HepG2 (cell line): Measurements from ENCODE around the gene DCAF6. TPM values are rescaled to one million over a fixed set of nuclear protein-coding genes. Genes with fewer than 3 reads are reported as not detected.

Experiments used
- ARHGAP35 ChIP-seq: sonication (generic); formaldehyde crosslinking; IDR thresholded peaks from 2 replicates; pipeline ENCODE4 v1.9.0; 2022; ENCODE audit warnings: mild to moderate bottlenecking, inconsistent platforms, moderate library complexity, missing genetic modification reagents, borderline replicate concordance
- ARNT2 ChIP-seq: sonication (generic); formaldehyde crosslinking; IDR thresholded peaks from 2 replicates; pipeline ENCODE4 v1.8.0; 2022; ENCODE audit warnings: mild to moderate bottlenecking, low read depth, missing genetic modification reagents, moderate library complexity
- FOSL2 ChIP-seq: sonication (generic); formaldehyde crosslinking; IDR thresholded peaks from 2 replicates; pipeline ENCODE4 v1.4.0; 2020; ENCODE audit warnings: missing genetic modification reagents
- HOXA3 ChIP-seq: sonication (generic); formaldehyde crosslinking; IDR thresholded peaks from 2 replicates; pipeline ENCODE4 v1.5.0; 2020; ENCODE audit warnings: missing genetic modification reagents
- NFE2 ChIP-seq: sonication (generic); formaldehyde crosslinking; IDR thresholded peaks from 2 replicates; pipeline ENCODE4 v1.4.0; 2020; ENCODE audit warnings: missing genetic modification reagents
- PHF8 ChIP-seq: sonication (generic); formaldehyde crosslinking; IDR thresholded peaks from 2 replicates; pipeline ENCODE4 v1.5.0; 2020; ENCODE audit warnings: missing genetic modification reagents
- PPARG ChIP-seq: conservative IDR thresholded peaks from 2 replicates; pipeline ENCODE4 v1.6.1; 2016; ENCODE audit warnings: missing biosample characterization, missing genetic modification reagents
- RFX5 ChIP-seq: IDR thresholded peaks from 2 replicates; pipeline ENCODE4 v1.6.1; 2011; ENCODE audit warnings: low read depth, low read length, improper control_type of control experiment
- SP1 ChIP-seq, 2 experiments: fragments of 450-650 bp in 1 of 2; sonication (generic) in 1 of 2; formaldehyde crosslinking in 1 of 2; IDR thresholded peaks; 2 replicates each; pipeline versions ENCODE4 v1.4.0 to v1.6.1; 2016 to 2020; ENCODE audit warnings: missing genetic modification reagents in 1 of 2
- TCF7L2 ChIP-seq: IDR thresholded peaks from 2 replicates; pipeline ENCODE4 v1.6.1; 2011; ENCODE audit warnings: mild to moderate bottlenecking, low read depth, low read length, moderate library complexity
- TMF1 ChIP-seq: sonication (generic); formaldehyde crosslinking; IDR thresholded peaks from 2 replicates; pipeline ENCODE4 v1.8.1; 2022; ENCODE audit warnings: low read depth, missing genetic modification reagents
- TRAFD1 ChIP-seq: sonication (generic); formaldehyde crosslinking; IDR thresholded peaks from 2 replicates; pipeline ENCODE4 v1.5.1; 2020; ENCODE audit warnings: missing genetic modification reagents, mild to moderate bottlenecking, borderline replicate concordance
- ZBTB42 ChIP-seq: sonication (generic); formaldehyde crosslinking; IDR thresholded peaks from 2 replicates; pipeline ENCODE4 v1.5.0; 2020; ENCODE audit warnings: mild to moderate bottlenecking, missing genetic modification reagents
- ZFP37 ChIP-seq: sonication (generic); formaldehyde crosslinking; IDR thresholded peaks from 2 replicates; pipeline ENCODE4 v1.4.0; 2020; ENCODE audit warnings: missing genetic modification reagents, borderline replicate concordance
- ZNF136 ChIP-seq: sonication (generic); formaldehyde crosslinking; IDR thresholded peaks from 2 replicates; pipeline ENCODE4 v1.8.1; 2022; ENCODE audit warnings: low read depth, mild to moderate bottlenecking, moderate library complexity, missing genetic modification reagents
- ZNF407 ChIP-seq: sonication (generic); formaldehyde crosslinking; IDR thresholded peaks from one replicate; pipeline ENCODE4 v1.5.1; 2020; ENCODE audit warnings: mild to moderate bottlenecking, missing genetic modification reagents; ENCODE audit errors: not compliant biosample characterization
- ZNF430 ChIP-seq: sonication (generic); formaldehyde crosslinking; IDR thresholded peaks from 2 replicates; pipeline ENCODE4 v1.9.0; 2021; ENCODE audit warnings: mild to moderate bottlenecking, missing genetic modification reagents
- ZNF558 ChIP-seq: sonication (generic); formaldehyde crosslinking; IDR thresholded peaks from 2 replicates; pipeline ENCODE4 v1.9.0; 2022; ENCODE audit warnings: mild to moderate bottlenecking, missing genetic modification reagents, borderline replicate concordance
- ZNF570 ChIP-seq: sonication (generic); formaldehyde crosslinking; IDR thresholded peaks from 2 replicates; pipeline ENCODE4 v1.4.0; 2020; ENCODE audit warnings: mild to moderate bottlenecking, missing genetic modification reagents, borderline replicate concordance
- ZNF614 ChIP-seq: IDR thresholded peaks from 2 replicates; pipeline ENCODE4 v1.6.1; 2018; ENCODE audit warnings: missing biosample characterization, missing genetic modification reagents, inconsistent platforms, borderline replicate concordance
- polyA plus RNA-seq, 8 experiments: library from polyadenylated mRNA; depleted of rRNA in 3 of 8; stranded (reverse) in 7 of 8; unstranded in 1 of 8; fragments of >200 nt; fragmentation: Illumina TruSeq in 4 of 8; extraction: Trizol in 4 of 8; gene quantifications; 2 replicates each; pipeline versions ENCODE4 v1.2.1 to v1.2.3, GENCODE V29; 2011 to 2016; ENCODE audit warnings: low read depth in 4 of 8, missing spikeins in 1 of 8, mixed read lengths in 1 of 8; ENCODE audit not compliant: insufficient read depth in 1 of 8
- total RNA-seq, 5 experiments: library from RNA; depleted of rRNA; stranded (reverse); fragments of >200 nt; fragmentation: Illumina TruSeq; extraction: Trizol; gene quantifications; 2 replicates each; pipeline ENCODE4 v1.2.3, GENCODE V29; 2016; ENCODE audit warnings: low read depth in 1 of 5

Gene DCAF6
- total and polyA plus RNA-seq, 2 of the 13 experiments (the other 11 are each of a cell fraction or from before 2014, with no cell fraction given) = 24.7 to 33.7 TPM

- TF ChIP-seq ZNF407 (CRISPR knock-in tag) (no peak), ZNF570 (CRISPR knock-in tag) (no peak), FOSL2 (CRISPR knock-in tag) (no peak), TCF7L2 (no peak), SP1 (IDR thresholded peaks at IDR 0.05) (no peak), SP1 (CRISPR knock-in tag; IDR thresholded peaks at IDR 0.05) (no peak), ZNF430 (CRISPR knock-in tag) (no peak), NFE2 (CRISPR knock-in tag) (no peak), ZNF614 (no peak; the same call in 1 of the 2 replicates), TRAFD1 (CRISPR knock-in tag) (no peak; the same call in 1 of the 2 replicates), ZNF558 (CRISPR knock-in tag) (peak; percentile 3; the same call in 1 of the 2 replicates), HOXA3 (CRISPR knock-in tag) (no peak), TMF1 (CRISPR knock-in tag) (no peak), ARNT2 (CRISPR knock-in tag) (no peak; the same call in 1 of the 2 replicates), ZFP37 (CRISPR knock-in tag) (0 out of 2 replicates have a peak, but pooled peaks have one; percentile 39), RFX5 (peak; percentile 25; the same call in 1 of the 2 replicates), PHF8 (CRISPR knock-in tag) (peak; percentile 63), PPARG (CRISPR knock-in tag) (peak; percentile 73), ZBTB42 (CRISPR knock-in tag) (no peak), ARHGAP35 (CRISPR knock-in tag) (no peak; the same call in 1 of the 2 replicates), ZNF136 (CRISPR knock-in tag) (no peak)
Observed at GRCh38 chr1:167935216-167936067, 1.0 kb upstream of the DCAF6 start (continued).
